HG03159 (cell line): ENCODE data around the gene VAV3.

ENCODE experiments used
- ATAC-seq: cut with Tn5 transposase; IDR thresholded peaks from one replicate; pipeline ENCODE4 v1.9.1; 2021; ENCODE audit warnings: mild to moderate bottlenecking, moderate library complexity; ENCODE audit not compliant: unreplicated experiment

The VAV3 gene

DNA sequence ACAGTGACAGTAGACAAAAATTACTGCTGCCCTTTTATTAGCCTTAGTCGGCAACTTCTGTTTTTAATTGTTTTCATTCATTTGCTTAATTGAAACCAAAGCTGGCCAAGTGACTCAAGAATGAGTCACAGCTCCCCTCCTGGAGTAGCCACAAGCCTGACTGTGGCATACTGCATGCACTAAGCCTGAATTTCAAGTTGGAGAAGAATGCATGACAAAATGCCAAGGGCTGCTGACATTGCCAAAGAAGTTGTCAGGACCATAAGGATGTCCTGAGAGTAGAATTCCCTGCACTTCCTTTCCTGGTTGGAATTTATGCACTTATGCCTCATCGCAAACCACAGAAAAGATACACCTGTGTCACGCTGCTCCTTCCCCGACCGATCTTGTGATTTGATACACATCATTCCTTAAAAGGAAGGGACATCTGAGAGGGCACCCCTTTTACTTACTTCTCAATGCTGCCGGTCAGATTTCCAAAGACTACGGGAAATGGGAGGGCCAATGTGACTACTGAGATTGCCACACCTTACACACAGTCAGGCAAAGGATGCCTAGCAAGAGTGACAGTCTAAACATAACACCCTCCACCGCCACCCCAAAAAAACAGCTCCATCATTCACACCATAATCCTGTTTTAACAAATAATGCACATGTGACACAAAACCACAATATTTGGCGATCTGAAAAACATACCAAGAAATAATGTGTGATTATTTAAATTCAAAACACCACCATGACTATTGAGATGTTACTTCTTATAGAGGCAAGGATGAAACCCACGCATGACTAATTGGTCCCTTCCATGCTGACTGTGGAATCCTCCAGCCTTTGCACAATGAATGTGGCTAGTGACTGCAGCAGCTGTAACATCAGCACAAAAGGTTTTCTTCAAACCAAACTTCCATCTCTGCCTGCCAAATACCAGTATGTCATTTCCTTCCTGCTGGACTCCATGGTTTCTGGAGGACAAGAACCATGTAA, 28.2 kb downstream of the VAV3 start:
- ATAC-seq = peak; percentile 42

DNA sequence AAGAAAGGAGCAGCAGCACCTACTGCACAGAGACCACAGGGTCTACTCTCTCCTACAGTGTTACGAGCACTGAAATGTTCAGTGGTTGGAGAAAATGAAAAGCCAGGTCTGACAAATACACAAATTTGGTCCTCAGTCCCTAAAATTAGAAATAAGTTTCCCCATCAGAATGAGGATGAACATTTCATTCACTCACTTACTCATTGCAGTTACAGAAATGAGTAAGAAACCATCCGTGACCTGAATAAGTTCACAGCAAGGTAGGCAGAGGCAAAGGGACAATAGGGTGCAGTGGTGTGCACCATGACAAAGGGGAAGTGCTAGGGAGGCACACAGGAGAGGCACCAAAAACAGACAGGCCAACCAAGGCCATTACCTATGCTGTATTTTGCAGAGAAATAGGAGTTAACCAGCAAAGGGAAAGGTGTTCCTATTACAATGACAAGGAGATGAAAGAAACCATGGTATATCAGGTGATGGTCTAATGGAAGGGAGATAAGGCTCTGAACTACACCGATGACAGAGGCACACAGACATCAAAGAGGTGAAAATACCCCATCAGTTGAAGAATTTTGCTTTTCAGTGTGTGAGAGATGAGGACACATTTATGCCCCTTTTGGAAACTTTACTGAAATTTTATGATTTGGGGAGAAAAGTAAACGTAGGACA, 29.4 kb downstream of the VAV3 start:
- ATAC-seq = peak; percentile 94

DNA sequence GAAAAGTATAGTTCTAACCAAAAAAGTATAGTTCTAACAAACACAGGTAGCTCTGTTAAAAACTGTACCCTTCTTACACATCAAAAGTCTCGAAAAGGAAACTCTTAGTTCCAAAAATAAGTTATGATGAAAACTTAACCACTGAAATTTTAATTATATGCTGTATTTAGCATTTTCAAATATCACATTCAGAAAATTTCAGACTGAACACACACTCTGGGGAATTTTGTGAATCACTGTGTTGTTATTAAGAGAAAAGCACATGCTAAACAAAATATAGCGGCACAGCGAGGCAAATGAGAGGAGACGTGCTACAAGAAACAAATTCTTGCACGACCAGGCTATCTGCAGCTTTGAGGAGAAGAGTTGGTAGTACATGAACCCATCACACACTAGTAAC, 30.4 kb downstream of the VAV3 start:
- no peak for ATAC-seq

DNA sequence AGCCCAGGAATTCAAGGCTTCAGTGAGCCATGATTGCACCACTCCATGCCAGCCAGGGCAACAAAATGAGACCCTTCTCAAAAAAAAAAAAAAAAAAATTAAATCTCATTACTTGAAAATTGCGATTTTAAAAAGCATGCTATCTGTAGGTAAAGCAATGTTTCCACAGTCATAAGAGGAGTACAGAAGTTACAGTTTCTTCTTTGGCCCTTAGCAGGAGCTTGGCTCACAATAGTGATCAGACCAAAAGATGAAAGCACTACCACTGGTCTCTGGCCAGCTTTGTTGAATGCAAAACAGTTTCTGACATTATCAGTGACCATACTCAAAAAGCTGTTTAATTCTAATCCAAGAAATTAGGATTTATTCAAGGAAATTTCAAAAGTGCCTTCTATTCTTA, 31.2 kb downstream of the VAV3 start:
- ATAC-seq = no peak

DNA sequence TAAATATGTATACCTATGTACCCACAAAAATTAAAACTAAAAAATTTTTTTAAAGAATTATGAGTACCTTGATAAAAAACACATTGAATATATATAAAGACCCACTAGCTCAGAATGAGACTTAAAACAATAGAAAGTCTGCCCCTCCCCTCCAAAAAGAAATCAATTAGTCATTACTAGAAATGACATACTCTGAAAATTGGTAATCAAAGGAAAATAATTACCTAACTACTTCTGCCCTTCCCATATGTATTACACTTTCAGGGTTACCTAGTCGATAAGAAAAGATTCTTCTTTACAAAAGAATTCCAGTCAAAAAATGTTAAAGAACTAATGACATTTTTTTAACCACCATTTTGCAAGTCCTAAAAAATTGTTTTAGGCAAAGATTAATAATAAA, 34.7 kb downstream of the VAV3 start:
- ATAC-seq = no peak

DNA sequence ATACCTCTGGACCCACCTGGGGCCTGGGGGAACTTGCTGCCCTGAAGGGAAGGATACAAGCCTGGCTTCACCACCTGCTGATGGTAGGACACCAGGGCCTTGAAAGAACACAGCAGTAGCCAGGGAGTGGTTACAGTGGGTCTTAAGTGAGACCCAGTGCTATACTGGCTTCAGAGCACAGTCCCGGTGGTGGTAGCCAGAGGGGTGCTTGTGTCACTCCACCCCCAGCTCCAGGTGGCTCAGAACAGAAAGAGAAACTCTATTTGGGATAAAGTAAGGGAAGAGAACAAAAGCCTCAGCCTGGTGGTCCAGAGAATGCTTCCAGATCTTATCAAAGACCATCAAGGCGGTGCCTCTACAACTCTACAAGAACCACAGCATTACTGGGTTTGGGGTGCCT, 37.2 kb downstream of the VAV3 start:
- no peak for ATAC-seq

DNA sequence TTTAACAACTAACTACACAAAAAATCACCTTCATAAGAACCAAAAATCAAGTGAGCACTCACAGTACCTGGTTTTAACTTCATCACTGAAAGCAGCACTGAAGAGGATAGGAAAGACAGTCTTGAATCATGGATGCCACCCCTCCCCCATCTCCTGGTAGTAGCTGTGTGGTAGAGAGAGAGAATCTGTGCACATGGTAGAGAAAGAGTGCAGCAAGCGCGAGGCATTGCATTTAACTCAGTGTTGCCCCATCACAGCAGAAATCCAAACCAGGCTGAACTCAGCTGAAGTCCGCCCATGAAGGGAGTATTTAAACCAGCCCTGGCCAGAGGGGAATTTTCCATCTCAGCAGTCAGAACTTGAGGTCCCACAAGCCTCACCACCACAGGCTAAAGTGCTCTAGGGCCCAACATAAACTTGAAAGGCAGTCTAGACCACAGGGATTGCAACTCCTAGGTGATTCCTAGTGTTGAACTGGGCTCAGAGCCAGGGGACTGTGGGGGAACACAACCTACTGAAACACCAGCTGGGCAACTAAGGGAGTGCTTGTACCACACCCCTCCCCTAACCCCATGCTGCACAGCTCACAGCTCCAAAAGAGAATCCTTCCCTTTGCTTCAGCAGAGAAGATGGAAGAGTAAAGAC, 38.4 kb downstream of the VAV3 start:
- ATAC-seq = no peak

DNA sequence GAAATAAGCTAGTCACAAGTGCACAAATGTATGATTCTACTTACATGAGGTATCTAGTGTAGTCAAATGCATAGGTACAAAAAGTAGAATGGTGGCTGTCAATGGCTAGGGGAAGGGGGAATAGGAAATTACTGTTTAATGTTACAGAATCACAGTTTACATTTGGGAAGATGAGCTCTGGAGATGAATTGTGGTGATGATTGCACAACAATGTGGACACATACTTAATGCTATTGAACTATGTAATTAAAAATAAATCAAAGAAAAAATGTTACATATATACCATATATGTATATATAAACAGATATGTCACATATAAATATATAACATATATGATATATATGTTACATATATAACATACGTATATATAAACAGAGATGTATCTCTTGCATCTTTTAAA, 39.4 kb downstream of the VAV3 start:
- no peak for ATAC-seq

DNA sequence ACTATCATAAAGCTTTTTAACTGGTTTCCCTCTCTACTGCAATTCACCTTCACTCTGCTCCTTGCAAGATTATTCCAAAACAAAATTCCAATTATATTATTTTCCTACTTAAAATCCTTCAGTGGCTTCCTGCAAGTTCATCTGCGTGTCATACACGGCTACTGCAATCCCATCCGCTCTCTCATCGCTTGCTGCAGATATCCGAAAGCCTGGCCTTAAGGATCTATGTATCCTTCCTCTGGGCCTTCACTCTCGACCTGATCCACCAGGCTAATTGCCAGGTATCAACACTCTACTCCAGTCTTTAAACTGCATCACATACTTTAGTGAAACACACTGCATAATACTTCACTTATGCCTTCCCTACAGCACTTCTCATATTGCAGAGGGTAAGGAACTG, 44.0 kb downstream of the VAV3 start:
- ATAC-seq = no peak

DNA sequence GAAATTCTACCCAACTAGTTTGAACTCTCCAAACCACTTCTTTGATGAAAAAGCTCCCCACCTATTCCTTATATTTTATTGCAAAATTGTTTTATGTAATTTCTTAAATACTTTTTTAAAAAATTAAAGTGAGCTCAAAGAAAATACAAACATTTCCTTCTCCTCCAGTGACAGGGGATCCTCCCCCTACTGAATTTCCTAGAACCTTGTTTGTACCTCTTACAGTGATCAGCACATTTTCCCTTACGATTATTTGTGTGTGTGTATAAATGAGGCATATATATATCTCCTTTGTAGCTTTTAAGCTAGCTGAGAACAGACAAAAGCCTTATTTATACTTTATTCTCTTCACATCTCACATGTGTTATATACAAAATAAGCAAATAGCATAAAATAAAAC, 44.4 kb downstream of the VAV3 start:
- no peak for ATAC-seq

DNA sequence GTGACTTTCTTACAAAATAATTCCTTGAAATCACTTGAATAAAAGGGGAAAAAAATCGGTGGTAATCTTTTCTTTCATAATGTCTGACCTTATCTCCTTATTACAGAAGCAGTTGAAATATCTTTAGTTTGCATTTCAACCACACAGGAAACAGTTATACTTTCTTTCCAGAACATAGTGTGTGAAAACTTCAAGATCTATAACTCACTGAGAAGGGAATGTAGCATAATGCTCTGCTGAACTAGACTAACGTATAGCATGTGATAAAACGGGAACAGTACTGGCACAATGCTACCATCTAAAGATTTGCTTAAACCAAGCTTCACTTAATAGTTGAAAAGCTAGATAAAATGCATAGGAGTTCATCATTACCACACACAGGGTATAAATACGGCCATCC, 45.0 kb downstream of the VAV3 start:
- ATAC-seq = no peak

DNA sequence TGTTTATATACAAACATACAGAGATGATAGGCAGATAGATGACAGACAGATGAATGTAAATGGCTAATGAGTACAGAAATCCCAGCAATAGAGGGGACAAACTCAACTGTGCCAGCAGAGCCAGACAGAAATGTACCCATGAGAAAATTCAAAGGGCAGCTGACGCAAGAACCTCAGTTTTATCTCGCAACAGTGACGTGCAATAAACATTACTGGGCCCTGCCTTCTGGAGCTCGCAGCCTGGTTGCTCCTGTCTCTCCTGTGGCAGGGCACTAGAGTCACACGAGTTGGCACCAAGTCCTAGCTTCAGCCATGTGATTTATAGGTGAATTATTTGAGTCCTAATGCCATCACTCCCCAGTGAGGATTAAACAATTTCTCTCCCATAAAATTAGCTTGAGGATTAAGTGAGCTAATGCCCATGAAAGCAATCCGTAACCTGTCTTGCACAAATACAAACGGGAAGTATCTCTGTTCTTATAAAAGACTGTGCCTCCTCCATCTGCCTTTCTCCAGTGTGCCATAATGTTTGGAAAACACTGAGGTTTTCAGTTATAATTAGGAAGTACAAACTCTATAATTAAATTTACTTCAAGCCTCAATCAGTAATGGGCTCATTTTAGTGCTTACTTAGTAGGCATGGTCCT, 50.7 kb downstream of the VAV3 start:
- ATAC-seq = no peak

DNA sequence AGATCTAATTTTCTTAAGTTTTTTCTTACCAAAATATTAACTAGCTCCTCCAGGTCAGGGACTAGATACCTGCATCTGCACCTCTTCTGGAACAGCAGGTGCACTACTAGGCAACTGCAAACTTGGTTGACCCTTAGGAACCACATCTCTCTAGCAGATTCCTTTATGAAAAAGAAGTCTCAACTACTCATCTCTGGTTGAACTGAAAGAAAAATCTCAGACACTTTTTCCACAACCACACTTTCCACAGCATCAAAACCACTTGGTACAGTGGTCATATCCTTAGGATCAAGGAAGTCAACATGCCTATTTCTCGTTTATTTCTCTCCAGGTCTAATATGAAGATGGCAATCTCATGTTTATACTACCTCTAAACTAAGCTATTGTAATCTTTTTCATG, 52.3 kb downstream of the VAV3 start:
- ATAC-seq = no peak

DNA sequence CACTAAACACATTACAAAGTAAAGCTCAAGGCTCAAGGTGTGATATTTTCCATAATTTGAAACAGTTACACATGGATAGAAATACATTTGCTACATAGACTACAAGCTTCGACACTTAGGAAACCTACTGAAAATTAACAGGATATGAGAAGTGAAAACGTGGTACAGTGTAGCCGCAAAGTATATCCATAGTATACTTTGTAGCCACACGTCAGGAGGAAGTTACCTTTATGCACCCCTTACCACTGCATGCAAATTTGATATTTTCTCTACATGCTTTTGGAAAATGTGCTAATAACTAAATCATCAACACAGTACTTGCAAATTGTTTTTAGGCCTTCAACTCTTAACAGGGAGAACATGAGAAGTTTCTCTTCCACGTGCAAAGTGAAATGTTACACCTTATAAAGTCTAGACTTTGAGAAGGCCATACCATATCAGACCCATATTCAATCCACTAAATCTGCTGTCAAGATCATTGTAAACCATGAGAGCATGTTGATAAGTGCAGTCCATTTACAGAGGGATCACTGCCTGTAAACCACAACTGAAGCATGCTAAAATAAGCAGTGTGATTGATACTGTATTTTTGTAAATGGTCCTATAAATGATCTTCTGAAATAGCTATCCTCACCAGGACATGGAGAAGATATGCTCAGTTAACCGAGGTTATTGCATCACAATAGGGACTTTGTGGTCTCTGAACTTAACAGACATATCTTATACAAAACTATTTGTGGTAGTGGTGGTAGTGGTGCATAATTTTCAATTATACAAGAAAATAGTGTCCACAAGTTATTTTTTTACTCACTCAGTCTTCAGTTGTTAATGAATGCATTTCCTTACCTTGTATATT, 64.7 kb downstream of the VAV3 start:
- no peak for ATAC-seq

DNA sequence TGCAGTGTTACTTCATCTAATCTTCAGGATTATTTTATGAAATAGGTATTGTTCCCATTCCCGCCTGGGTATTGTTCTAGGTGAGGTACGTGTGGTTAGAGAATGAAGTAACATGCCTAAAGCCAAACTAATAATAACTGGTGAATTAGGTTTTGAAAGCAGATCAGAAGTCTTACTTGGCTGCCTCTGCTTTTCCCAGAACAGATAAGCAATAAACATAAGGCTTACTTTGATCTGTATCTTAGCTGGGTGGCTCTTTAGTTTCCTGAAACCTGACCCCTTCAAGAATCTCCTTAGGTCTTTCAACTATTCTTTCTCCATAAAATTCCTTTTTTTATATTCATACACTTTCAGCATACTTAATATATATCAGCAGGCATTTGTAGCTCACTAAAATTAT, 65.3 kb downstream of the VAV3 start:
- ATAC-seq = no peak

DNA sequence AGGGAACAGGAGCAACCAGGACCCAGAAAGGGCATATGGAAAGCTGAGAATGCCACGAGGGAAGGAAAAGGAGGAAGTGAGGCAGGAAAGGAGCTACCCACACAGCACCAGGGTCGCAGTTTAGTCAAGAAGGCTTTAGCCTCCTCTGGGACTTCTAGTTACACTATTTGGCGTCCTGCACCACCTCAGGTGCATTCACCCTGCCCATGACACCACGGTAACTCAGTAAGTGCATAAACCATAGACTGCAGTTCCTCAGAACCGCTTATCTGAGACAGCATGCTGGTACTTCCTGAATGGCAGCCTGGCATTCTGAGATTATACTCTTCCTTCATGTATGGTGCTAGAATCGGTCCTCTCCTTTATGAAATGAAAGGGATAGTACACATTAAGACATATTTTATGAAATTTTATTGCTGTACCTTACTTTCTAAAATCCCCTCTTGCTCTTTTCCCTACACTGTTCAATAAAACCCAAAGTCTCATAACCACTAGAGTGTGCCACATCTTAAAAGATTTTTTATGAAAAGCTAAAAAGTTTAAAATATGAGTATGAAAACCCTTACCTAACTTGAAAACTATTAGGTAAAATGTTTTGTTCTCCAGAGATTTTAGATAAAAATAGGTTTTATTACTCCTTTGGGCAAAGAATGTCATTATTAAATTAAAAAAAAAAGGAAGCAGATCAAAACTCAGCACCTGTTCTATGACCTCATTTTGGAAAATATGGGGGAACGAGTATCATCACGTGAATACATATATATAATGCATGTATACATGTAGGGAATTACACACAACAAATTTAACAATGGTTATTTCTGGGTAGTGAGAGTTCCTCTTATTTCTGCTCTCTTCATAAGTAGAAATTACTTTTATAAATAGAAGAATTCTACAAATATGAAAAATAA, 67.3 kb downstream of the VAV3 start:
- ATAC-seq = no peak

DNA sequence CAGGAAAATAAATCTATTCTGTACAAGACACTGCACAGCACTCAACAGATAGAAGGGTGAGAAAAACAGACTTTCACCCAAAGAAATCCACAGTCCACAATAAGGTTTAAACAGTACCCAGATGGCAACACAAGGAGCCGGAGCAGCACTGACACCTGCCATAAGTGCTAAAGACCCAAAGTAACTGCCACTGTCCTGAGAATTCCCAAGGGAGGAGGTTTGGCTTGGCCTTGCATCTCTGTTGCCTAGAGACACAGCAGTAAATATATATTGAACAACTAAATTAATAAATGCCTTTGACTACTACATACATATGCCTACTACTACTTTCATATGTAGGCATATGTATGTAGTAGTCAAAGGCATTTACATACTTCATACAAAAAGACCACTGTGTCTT, 68.0 kb downstream of the VAV3 start:
- no peak for ATAC-seq

DNA sequence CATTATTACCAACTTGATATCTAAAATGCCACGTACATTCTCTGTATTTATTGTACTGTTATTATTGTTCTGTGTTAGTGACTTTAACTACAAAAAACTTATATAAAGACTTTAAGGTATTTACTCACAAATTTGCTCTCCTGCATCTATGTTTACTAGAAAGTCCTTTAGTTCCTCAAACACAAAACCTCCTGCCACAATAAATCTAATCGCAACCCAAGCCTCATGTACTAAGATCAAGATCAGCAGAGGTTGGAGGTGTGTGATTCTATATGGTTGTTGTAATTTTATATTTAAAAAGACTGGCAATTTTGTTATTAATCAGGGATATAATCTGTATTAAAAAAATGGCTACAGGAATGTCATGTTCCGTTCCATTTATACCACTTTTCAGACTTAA, 68.6 kb downstream of the VAV3 start:
- ATAC-seq = no peak

DNA sequence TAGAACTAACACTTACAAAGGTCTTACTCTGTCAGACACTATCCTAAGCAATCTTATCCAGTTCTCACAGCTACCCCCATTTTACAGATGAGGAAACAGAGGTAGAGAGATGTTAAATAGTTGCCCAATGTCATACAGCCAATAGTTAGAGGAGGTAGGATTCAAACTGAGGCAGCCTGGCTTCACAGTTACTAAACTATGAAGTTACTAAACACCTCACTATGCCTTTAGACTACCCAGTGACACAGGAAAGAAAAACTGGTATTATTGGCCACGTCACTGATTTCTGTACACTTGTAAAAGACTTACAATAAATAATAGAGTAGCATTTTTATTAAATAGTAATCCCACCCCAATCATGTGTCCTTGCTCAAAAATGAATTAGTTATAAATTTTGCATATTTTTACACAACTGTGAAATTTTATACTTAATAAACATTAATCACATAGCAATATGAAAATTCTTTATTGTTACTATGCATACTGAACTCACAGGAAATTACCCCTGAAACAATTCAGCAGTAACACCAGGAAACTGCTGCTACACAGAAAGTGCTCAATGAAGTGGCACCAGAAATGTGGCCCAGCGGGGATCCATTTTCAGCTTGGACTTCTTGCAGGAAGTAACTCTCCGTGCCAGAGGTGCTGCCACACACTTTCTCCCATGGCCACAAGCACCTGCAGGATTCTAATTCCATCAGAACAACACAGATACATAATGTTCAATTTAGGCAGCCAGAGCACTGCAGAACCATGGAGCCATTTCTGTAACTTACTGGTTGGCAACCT, 69.4 kb downstream of the VAV3 start:
- ATAC-seq = no peak
